NOMO-1 treated with dmso at 0.1 percent for 144 hours (cell line): ENCODE results near the gene GABRB3.

Experiments
- DNase-seq: peaks from one replicate; lab custom pipeline; 2025; ENCODE audit not compliant: unreplicated experiment; lab: John Stamatoyannopoulos, UW

Gene GABRB3

DNA sequence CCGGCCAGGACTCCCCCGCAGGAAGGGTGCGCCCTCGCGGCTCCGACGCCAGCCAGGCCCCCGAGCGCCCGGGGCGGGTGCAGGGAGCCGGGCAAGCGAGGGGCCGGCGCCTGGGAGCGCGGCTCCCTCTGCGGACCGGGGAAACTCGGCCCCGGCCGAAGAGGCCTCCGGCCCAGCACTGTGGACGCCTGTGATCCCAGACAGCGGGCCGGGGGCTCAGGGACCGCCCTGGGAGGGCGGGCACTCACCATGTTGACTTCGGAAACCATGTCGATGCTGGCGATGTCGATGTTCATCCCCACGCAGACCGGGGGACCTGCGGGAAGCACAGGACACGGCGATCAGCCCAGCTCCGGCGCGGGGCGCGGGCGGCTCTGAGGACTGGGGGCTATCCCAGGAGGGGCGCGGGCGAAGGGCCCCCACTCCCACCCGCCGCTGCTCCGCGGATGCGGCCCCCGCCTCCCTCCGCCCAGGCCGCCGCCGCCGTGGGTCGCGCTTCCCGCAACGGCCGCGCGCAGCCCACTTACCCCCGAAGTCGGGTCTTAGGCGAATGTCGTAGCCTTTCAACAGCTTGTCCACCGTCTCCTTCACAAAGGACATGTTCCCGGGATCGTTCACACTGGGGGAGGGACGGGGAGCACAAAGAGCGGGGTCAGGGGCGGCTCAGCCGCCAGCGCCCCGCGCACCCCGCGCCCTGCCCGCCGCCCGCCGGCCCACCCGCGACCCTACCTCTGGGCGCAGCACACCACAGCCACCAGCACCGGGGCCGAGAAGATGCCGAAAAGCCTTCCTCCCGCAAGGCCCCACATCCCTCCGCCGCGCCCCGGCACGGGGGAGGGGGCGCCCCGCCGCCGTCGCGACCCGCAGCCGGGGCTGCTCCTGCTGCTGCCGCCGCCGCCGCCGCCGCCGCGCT, at the start of gene GABRB3:
GABRB3 (minus strand) TSS at position 913 of the 913 bp plus-strand sequence.
- DNase-seq: no peak

DNA sequence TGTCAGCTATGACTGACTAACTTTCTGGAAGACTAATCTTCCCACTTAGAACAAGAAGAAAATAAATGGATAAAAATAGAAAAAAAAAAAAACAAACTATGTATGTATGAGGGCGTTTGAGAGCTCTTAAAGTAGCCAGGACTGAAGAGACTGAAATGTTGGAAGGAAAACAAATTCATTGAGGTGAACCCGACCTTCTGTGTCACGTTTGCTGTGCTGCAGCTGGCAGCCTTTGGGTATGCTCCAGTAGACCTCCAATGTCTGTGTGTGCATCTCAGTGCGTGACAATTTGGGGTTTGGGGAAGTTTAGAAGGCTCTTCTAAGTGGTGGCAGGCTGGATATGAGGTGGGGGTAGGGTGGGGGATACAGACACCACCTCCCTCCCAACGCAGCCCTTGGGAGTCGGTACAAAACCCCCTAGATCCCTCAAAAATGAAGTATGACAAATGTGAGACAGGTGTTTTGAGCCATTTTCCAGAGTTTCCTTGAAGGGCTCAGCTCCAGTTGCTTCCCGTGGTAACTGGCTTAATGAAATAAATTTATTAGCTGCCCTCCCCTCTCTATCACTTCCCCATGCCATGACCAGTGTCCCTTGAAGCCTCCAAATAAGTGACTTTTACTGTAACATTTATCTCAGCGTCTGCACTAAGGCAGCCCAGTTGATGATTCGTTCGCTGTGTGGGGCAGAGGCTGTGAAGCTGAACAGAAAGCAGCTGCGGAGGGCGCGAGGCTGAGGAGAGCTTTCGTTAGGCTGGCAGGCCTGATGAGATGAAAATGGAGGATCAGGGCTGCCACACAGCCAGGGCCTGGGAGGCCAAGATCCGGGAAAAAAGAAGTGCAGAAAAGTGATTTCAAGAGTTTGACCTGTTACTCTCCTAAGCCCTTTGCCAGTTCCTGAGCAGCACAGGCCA, 34.9 kb upstream of the GABRB3 start:
- no peak for DNase-seq

DNA sequence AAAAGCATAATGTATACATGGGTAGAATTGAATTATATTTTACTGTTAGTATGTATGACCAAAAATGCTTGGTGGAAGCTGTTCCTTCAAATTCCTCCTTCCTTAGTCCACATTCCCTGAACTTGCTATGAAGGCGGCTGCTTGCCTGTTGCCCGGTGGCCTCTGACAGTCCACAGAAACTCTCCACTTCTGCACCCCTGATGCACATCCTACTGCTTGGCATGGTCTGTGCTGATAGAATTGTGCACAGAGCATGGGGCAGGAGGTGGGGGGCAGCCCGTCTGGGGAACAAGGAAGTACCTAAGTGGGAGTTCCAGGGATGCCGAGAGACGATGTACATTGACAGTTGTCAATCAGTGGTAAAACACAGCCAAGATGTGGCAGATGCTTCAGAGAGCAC, 33.7 kb upstream of the GABRB3 start:
- DNase-seq: no peak

DNA sequence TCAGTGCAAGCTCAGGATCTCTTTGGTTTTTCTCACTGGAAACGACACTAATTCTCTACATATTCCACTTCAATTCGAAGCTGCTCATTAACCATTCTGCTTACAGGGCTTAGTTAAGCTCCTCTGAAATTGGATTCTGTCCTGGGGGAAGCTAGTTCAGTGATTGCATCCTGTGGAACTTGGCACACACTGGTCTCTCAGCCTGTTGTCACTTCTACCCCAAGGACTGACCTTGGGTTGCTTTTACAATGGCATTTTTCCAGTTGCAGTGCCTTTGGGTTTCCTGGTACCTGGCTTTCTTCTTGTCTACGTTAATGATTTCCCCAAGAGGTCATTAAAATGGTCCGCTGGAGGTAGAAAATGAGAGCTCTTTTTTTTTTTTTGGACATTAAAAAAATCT, 33.3 kb upstream of the GABRB3 start:
- DNase-seq: no peak

DNA sequence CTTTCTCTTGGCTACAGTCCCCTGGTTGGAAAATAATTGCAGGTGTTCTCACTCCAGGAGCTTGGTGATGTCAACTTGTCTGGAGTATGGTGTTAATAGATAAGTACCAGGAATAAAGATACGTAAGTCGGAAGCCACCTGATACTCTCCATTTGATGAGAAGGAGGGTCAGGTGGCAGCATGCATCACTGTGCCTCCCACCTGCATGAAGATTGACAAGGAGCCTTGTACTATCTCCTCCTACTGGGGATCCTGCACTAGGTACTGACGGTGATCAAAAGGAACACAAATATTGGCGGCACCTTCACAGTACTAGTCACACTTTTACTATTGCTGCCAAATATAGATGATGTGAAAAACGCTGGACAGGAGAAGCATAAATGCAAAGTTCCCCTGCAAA, 32.6 kb upstream of the GABRB3 start:
- no peak for DNase-seq

DNA sequence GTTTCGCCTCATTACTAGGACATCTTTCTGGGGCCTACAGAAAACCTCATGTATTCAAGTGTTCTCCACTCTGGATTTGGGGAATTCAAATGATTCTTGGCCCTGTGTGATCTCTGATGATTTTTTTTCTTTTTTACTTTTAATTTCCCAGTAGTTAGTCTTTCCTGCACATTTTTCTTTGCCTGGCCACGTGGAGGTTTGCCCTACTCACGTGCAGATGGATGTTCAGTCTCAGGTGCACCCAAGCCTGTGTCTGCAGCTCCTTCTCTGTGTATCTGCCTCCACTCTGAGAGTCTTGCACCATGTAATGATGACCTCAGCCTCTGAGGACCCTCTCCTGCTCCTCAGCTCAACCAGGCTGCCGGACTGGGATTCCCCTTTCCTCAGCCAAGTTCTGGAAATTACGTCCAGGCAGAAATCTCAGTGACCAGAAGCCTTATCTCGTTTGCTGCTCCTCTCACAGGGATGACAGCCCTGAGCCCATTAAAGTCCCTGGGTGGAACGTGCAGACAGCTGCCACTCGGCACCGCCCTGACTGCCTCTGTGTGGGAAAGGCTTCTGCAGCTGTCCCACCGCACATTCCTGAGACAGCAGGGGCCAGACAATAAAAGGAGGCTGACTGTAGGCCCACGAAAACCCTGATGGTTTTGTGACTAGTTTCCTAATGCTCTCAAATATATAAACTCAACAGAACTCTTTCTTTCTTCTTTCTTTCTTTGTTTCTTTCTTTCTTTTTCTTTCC, 31.4 kb upstream of the GABRB3 start:
- no peak for DNase-seq

DNA sequence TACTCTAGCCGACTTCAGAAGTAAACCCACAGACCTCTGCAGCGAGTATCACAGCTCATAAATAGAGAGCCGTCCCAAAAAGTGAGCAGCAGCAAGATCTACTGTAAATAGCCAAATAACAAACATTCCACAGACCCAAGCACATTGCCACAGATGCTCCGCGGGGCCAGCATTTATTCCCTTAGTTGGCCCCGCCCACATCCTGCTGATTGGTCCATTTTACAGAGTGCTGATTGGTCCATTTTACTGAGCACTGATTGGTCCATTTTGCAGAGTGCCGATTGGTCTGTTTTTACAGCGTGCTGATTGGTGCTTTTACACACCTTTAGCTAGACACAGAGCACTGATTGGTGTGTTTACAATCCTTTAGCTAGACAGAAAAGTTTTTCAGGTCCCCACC, 17.3 kb upstream of the GABRB3 start:
- no peak for DNase-seq

DNA sequence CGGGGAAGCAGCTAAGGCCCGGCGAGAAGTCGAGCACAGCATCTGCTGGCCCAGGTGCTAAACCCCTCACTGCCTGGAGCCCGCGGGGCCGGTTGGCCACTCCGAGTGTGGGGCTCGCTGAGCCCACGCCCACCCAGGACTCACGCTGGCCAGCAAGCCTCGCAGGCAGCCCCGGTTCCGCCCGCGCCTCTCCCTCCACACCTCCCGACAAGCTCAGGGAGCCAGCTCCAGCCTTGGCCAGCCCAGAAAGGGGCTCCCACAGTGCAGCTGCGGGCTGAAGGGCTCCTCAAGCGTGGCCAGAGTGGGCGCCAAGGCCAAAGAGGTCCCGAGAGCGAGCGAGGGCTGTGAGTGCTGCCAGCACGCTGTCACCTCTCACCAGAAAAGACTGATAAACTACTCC, 8.9 kb upstream of the GABRB3 start:
- DNase-seq: no peak

DNA sequence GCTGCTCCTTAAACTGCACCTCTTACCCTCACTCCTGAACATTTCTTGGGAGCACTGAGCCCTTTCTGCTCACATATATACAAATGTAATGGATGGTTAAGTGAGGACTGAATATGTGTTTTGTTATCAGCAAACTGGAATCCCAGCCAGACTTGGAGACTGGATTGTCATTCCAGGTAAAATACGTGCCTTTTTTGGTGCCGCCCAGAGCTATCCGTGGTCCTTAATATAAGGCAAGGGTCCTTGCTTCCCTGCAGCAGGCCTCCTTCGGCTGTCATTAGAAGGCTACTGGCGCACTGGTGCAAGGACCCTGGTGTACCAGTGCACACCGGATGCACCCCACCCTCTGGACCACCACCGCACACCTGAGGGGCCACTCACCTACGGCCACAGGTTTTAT, 1.1 kb upstream of the GABRB3 start:
- DNase-seq: no peak

DNA sequence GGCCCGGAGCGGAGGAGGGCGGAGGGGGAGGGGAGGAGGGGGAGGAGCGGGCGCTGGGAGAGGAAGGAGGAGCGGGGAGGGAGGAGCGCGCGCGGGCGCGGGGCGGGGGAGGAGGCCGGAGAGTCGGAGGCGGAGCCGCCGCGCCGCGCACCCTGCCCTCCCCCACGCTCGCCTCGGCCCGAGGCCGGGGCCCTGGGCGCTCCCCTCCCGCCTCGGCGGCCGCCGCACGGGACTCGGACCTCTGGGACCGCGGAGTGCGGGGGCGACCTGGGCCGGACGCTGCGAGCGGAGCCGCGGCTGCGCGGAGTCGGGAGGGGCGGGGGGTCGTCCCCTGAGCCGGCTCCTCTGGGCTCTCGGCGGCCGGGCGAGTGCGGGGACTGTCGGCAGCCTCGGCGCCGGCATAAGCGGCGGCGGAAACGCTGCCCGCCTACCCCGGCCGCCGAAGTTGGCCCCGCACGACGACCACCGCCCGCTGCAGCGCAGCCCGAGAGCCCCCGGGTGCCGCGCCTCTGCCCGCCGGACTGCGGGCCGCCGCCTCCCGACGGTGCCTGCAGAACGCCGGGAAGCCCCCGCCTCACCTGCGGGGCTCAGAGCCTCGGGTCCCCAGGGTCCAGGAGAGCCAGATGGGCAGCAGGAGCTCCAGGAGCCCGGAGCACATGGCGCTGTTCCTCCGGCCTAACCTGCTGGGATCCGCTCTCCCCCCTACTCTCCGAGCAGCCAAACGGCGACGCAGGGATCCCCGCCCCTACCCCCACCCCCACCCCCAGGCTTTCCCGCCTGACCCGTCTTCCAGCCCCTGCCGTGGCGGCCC, 406 bp upstream of the GABRB3 start:
- DNase-seq: no peak

DNA sequence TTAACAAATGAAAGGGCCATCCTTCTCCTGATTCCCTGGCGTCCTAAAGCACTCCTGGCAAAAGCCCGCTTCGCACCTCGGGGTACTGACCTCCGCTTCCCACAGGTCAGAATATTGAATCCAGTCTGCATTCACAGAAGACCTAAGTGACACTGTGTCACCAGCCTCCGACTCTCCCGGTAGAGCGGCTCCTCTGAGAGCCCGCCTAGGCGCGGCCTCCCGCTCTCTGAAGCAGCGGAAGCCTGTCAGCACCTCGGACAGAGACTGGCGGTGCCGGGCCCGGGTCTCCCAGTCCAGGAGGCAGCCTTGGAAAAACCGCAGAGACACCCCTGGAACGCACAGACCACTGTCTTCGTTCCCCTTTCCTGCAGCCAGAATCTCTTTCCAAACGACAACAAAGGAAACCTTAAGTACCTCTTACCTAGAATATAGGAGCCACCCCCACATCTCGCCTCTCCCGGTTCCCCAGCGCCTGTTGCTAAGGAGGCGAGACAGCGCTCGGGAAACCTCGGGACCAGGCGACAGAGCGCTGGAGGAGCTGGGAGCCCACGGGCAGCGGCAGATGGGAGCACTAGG, 1.2 kb downstream of the GABRB3 start:
- no peak for DNase-seq

DNA sequence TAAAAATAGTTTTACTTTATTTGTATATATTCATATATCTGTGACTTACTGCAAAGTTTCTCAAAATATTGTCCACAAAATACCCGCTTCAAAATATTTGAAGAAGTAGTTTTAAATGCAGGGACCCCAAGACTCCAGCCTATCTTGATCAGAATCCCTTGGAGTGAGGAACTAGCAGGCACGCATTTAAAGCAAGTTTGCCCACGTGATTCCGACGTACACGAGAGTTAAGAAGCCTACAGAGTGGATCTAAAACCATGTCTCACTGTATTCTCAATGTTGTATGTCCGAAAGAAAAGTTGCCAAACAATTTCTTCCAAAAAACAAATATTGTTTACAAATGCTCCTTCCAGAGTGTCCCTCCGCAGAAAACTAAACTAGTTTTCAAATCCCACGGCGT, 1.7 kb downstream of the GABRB3 start:
- no peak for DNase-seq

DNA sequence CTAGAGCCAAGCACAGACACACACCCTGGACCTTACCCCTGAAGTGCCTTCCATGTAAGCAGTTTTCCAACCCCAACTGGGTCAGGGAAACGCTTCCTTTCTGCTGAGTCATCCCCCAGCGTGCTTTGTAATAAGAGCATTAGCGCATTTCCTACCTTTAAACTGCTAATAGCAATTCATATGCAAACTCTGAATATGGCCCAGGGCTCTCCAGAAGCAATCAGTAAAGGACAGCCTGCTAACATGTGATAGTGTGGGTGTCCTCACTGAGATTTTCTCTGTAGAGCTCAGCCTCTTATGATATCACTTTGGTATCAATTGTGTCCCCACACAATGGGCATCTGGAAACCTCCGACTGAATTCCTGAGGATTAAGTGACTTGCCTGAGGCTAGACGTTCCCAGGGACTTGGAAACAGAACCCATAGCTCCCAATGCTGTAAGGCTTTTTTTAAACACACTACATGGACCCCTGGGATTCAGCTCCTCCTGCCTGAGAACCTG, 5.6 kb downstream of the GABRB3 start:
- DNase-seq: no peak

DNA sequence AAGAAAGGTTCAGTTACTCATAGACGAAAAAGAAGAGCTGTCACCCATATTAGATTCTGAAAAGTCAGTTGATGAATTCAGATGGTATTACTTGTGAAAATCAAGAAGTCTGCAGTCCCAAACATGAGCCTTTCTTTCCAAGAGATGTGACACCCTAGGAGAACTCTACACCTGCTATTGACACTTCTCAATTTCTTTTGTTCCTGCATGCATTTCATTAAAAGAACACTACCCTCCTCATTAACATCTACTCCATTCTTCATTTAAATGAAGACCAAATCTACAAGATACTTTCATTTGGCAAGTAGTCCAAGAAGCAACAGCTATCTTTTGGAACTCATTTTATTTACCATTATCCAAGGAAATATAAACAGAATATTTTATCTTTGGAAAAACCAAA, 6.6 kb downstream of the GABRB3 start:
- DNase-seq: no peak

DNA sequence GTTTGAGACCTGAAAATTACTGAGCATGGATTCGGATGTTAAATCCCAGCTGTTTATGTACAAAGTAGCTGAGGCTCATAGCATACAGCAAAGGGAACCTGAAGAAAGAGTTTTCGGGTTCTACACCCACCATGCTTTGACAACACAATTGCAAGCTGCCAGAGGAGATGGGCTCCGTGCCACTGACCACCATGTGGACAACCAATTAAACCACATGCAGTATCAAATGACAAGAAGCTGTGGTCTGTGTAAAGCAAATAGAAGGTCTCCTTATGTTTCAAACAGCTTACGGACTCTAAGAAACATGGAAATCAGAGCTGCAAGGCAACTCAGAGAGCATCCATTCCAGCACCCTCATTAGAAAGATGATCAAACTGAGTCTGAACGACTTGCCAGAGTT, 12.9 kb downstream of the GABRB3 start:
- DNase-seq: no peak

DNA sequence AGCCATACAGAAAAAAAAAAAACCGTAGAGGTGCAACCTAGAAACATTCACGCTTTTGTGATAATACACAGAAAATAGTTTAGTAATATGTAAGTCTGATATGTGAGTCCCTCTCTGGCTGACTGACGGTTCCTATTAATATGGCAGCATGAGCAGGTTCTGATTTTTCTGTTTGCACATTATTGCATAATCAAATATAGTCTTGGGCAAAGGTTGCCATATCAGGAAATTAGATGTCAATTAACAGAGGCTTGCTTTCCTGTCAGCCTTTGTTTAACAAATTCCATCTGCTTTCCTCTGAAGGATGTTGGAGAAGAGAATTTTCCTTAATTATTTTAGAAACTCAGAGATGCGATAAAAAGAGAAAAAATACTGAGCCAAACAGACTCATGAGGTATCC, 14.8 kb downstream of the GABRB3 start:
- no peak for DNase-seq

DNA sequence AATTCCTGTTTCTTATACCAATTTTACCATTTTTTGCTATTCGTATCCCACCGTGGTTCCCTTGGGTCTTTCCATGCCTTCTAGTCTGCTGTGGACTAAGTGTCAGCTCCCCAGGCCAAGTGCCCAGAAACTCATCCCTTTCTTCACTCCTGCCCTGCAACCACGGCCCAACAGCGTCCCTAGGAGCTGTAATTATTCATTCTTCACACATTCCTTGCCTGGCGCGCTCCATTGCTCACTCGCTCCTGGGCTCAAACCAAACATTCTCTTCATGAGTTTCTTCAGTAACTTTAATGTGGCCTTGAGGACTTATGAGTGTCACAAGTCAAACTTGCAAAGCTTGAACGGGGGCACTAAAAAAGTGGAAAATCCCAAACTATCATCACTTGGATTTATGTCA, 15.7 kb downstream of the GABRB3 start:
- DNase-seq: no peak

DNA sequence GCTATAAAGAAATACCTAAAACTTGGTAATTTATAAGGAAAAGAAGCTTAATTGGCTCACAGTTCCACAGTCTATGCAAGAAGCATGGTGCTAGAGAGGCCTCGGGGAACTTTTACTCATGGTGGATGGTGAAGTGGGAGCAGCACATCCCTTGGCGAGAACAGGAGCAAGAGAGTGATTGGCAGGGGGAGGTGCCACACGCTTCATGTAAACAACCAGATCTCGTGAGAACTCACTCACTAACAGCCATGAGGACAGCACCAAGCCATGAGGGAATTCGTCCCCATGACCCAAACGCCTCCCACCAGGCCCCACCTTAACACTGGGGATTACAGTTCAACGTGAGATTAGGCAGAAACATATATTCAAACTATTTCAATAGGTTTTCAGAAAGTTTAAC, 28.0 kb downstream of the GABRB3 start:
- DNase-seq: no peak

DNA sequence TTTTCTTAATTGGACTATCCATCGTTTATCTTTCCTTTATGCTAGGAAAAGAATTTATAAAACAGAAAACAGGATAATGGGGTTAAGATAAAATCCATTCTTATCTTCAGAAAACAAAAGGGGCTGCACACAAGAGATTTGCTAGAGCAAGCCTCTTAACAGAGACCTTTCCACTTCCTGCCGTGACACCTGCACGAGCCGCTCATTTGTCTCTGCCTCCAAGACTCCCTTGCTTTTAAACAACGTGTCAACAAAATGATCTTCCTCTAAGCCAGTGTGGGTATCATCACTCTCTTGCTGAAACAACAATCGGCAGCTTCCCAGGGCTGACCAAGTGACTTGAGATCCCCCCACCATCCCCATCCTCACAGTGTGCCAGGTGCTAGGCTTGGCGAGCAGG, 33.1 kb downstream of the GABRB3 start:
- DNase-seq: no peak

DNA sequence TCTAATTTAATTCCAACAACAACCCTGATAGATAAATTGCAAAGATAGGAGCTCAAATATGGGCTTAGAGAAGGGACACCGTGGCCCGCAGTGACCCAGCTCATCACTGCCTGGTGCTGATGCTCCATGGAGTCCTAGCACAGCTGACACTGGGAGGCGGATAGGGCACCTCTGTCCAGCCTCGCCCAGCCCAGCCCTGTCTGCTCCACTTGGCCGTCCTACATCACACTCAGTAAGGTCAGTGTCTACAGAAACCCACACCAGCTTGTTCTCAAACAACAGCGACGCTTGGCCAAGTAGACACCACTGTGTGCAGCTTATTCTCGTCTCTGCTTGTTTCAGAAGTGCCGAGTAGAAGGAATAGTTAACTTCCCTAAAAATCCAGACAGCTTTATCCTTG, 33.9 kb downstream of the GABRB3 start:
- no peak for DNase-seq
